Right renal cortex interstitium (tissue), 3 donors: ENCODE results near the gene FMN1. TPM values are rescaled to one million over a fixed set of nuclear protein-coding genes. Genes with fewer than 3 reads are reported as not detected.

ENCODE experiments used
- DNase-seq, 3 donors: peaks; one replicate each; pipeline ENCODE4 v3.0.0-alpha.2; 2013; ENCODE audit warnings: low read depth in 3 of 3, low spot score in 2 of 3
- polyA plus RNA-seq, 3 donors: library from polyadenylated mRNA; unstranded; fragments of 120-200 nt; gene quantifications; one replicate each; pipeline ENCODE4 v1.2.1, GENCODE V29; 2013; ENCODE audit not compliant: insufficient read length in 3 of 3

FMN1 gene
- polyA plus RNA-seq: 10 to 100 TPM; 14.2 to 18.6 (median 16.4) TPM

- peak; percentile 75 to 81 (median 77) for DNase-seq
These were observed at the start of gene FMN1 for GRCh38 chr15:33194704-33195670. Gene FMN1 (minus strand): TSS chr15:33194714. CDS start chr15:33154914, 39,800 bp downstream.

- DNase-seq: no peak
These were observed 49.4 kb upstream of the FMN1 start for GRCh38 chr15:33243869-33244268.

- DNase-seq: no peak
These were observed 48.9 kb upstream of the FMN1 start for GRCh38 chr15:33243393-33243792.

- no peak for DNase-seq
These were observed 48.2 kb upstream of the FMN1 start for GRCh38 chr15:33242669-33243191.

- DNase-seq: peak in 1 of 3 donors; percentile 44
These were observed 47.7 kb upstream of the FMN1 start for GRCh38 chr15:33242165-33242564.

GRCh38 chr15:33236841-33237509 lies 42.5 kb upstream of the FMN1 start:
- DNase-seq: no peak

- DNase-seq: peak in 1 of 3 donors; percentile 39
These were observed 39.5 kb upstream of the FMN1 start for GRCh38 chr15:33234020-33234461.

- no peak for DNase-seq
These were observed 32.2 kb upstream of the FMN1 start for GRCh38 chr15:33226559-33227181.

- no peak for DNase-seq
These were observed 23.6 kb upstream of the FMN1 start for GRCh38 chr15:33218071-33218491.

GRCh38 chr15:33215941-33216872 lies 21.7 kb upstream of the FMN1 start:
- DNase-seq: no peak

- DNase-seq: no peak
These were observed 16.8 kb upstream of the FMN1 start for GRCh38 chr15:33211176-33211808.

GRCh38 chr15:33209575-33210481 lies 15.3 kb upstream of the FMN1 start:
- no peak for DNase-seq

GRCh38 chr15:33207646-33208045 lies 13.1 kb upstream of the FMN1 start:
- DNase-seq: no peak

- no peak for DNase-seq
These were observed 11.9 kb upstream of the FMN1 start for GRCh38 chr15:33206366-33206765.

- no peak for DNase-seq
These were observed 10.4 kb upstream of the FMN1 start for GRCh38 chr15:33204926-33205325.

GRCh38 chr15:33204087-33204486 lies 9.6 kb upstream of the FMN1 start:
- no peak for DNase-seq

- DNase-seq: no peak
These were observed 7.1 kb upstream of the FMN1 start for GRCh38 chr15:33201491-33202231.

GRCh38 chr15:33200903-33201302 lies 6.4 kb upstream of the FMN1 start:
- DNase-seq: no peak
